GM12878 (cell line): ENCODE data around the gene ZCCHC24. TPM values are rescaled to one million over a fixed set of nuclear protein-coding genes. Genes with fewer than 3 reads are reported as not detected.

ENCODE experiments used
- ATAC-seq: fragments of 200-7000 bp; cut with Tn5 transposase; 3 replicates; pipeline ENCODE4 v1.9.1; 2020; ENCODE audit warnings: mild to moderate bottlenecking, moderate library complexity
- BruUV-seq: library from RNA; stranded (reverse); fragments of 400-500 nt; replicated peaks from 2 replicates; lab custom pipeline; 2021; lab: Mats Ljungman, UMichigan
- CTCF ChIA-PET: fragments of 300-600 bp; sonication (Branson Sonifier 250); formaldehyde crosslinking; extraction: SDS; loops from one replicate; lab custom pipeline; 2021; ENCODE audit warnings: inconsistent platforms; lab: Yijun Ruan, JAX
- POLR2A ChIA-PET: fragments of 350-600 bp; formaldehyde crosslinking; extraction: SDS; loops from one replicate; lab custom pipeline; 2021; ENCODE audit warnings: inconsistent platforms; lab: Charles Lee
- RAD21 ChIA-PET: fragments of 300-600 bp; sonication (Branson Sonifier 250); formaldehyde crosslinking; loops from one replicate; lab custom pipeline; 2023; ENCODE audit warnings: antibody characterized with exemption; ENCODE audit not compliant: unreplicated experiment; lab: Charles Lee
- SMC1A ChIA-PET: fragments of 300-600 bp; sonication (Branson Sonifier 250); formaldehyde crosslinking; loops from one replicate; lab custom pipeline; 2023; ENCODE audit not compliant: unreplicated experiment, uncharacterized antibody; lab: Charles Lee
- DNase-seq: peaks from one replicate; pipeline ENCODE4 v3.0.0-alpha.2; 2011; ENCODE audit warnings: low read depth, low spot score
- FAIRE-seq: peaks from 3 replicates; lab custom pipeline; 2011; peaks lifted over from hg19 to GRCh38; lab: Jason Lieb, UNC
- H2AFZ ChIP-seq: 2 replicates; pipeline ENCODE4 v1.6.0; 2011; ENCODE audit warnings: low read depth, low read length, control low read depth; ENCODE audit not compliant: control insufficient read depth
- H3K27ac ChIP-seq: 2 replicates; pipeline ENCODE4 v1.5.1; 2011; ENCODE audit warnings: control low read depth; ENCODE audit not compliant: control insufficient read depth, insufficient read depth
- H3K27me3 ChIP-seq, 2 experiments: replicated peaks in 1 of 2; 2 replicates each; pipeline versions ENCODE4 v1.6.0 to v1.6.1; 2011; ENCODE audit warnings: low read length in 1 of 2; ENCODE audit not compliant: control insufficient read depth in 2 of 2, insufficient read depth in 2 of 2
- H3K36me3 ChIP-seq, 2 experiments: 2 replicates each; pipeline ENCODE4 v1.5.1; 2011; ENCODE audit warnings: low read length in 1 of 2; ENCODE audit not compliant: control insufficient read depth in 2 of 2, insufficient read depth in 2 of 2
- H3K4me1 ChIP-seq: 2 replicates; pipeline ENCODE4 v1.6.1; 2011; ENCODE audit warnings: mild to moderate bottlenecking, low read length, moderate library complexity, mixed read lengths; ENCODE audit not compliant: control insufficient read depth, insufficient read depth
- H3K4me2 ChIP-seq: 2 replicates; pipeline ENCODE4 v1.6.0; 2011; ENCODE audit warnings: control low read depth; ENCODE audit not compliant: control insufficient read depth, insufficient read depth
- H3K4me3 ChIP-seq: fragments of 200-600 bp; sonication (generic); 2 replicates; pipeline ENCODE4 v1.5.1; 2016
- H3K79me2 ChIP-seq: 2 replicates; pipeline ENCODE4 v1.6.0; 2011; ENCODE audit warnings: low read length; ENCODE audit not compliant: control insufficient read depth, insufficient read depth
- H3K9ac ChIP-seq: 2 replicates; pipeline ENCODE4 v1.8.0; 2011; ENCODE audit warnings: low read length, control low read depth, mixed read lengths; ENCODE audit not compliant: control insufficient read depth, insufficient read depth
- H3K9me3 ChIP-seq: replicated peaks from 3 replicates; pipeline ENCODE4 v1.5.1; 2011; ENCODE audit warnings: mild to moderate bottlenecking, low read length; ENCODE audit not compliant: control insufficient read depth, insufficient read depth
- H4K20me1 ChIP-seq: 2 replicates; pipeline ENCODE4 v1.6.0; 2011; ENCODE audit not compliant: control insufficient read depth, insufficient read depth
- ATF3 ChIP-seq: IDR thresholded peaks from 2 replicates; pipeline ENCODE4 v1.6.1; 2011; ENCODE audit warnings: low read depth, mild to moderate bottlenecking, low read length, moderate library complexity, borderline replicate concordance; ENCODE audit errors: extremely low read depth
- BCL11A ChIP-seq: IDR thresholded peaks from 2 replicates; pipeline ENCODE4 v1.6.1; 2011; ENCODE audit warnings: low read depth, low read length
- CBX5 ChIP-seq: sonication (generic); IDR thresholded peaks from 2 replicates; pipeline ENCODE4 v1.6.1; 2016; ENCODE audit warnings: low read depth, moderate library complexity, mild to moderate bottlenecking, inconsistent platforms
- CEBPB ChIP-seq, 2 experiments: fragments of 150-350 bp in 1 of 2; IDR thresholded peaks; 2 replicates each; pipeline ENCODE4 v1.6.1; 2012 to 2014; ENCODE audit warnings: low read depth in 2 of 2, low read length in 2 of 2, borderline replicate concordance in 1 of 2, inconsistent platforms in 1 of 2
- DPF2 ChIP-seq: fragments of 450-650 bp; IDR thresholded peaks from 2 replicates; pipeline ENCODE4 v1.6.1; 2017; ENCODE audit warnings: mild to moderate bottlenecking
- EED ChIP-seq: sonication (generic); IDR thresholded peaks from 2 replicates; pipeline ENCODE4 v1.6.1; 2016; ENCODE audit warnings: antibody characterized with exemption, low read depth
- FOXM1 ChIP-seq: IDR thresholded peaks from 2 replicates; pipeline ENCODE4 v1.6.1; 2012; ENCODE audit warnings: low read depth, mild to moderate bottlenecking, inconsistent platforms, low read length, moderate library complexity
- JUND ChIP-seq: IDR thresholded peaks from 2 replicates; pipeline ENCODE4 v1.6.1; 2012; ENCODE audit warnings: low read depth, mild to moderate bottlenecking, low read length, improper control_type of control experiment, moderate library complexity
- MTA3 ChIP-seq: IDR thresholded peaks from 2 replicates; pipeline ENCODE4 v1.6.1; 2012; ENCODE audit warnings: low read length, inconsistent platforms, borderline replicate concordance
- MYB ChIP-seq: fragments of 150-350 bp; IDR thresholded peaks from 2 replicates; pipeline ENCODE4 v1.6.1; 2014; ENCODE audit warnings: mild to moderate bottlenecking, low read depth, low read length, borderline replicate concordance
- NR2C1 ChIP-seq: fragments of 450-650 bp; IDR thresholded peaks from 2 replicates; pipeline ENCODE4 v1.6.1; 2017; ENCODE audit warnings: antibody characterized with exemption, mild to moderate bottlenecking, moderate library complexity
- PML ChIP-seq: IDR thresholded peaks from 2 replicates; pipeline ENCODE4 v1.6.1; 2012; ENCODE audit warnings: low read length, inconsistent platforms
- SMC3 ChIP-seq: IDR thresholded peaks from 2 replicates; pipeline ENCODE4 v1.6.1; 2011; ENCODE audit warnings: low read length, improper control_type of control experiment, borderline replicate concordance
- SUPT20H ChIP-seq: IDR thresholded peaks from 2 replicates; pipeline ENCODE4 v1.6.1; 2011; ENCODE audit warnings: low read depth, mild to moderate bottlenecking, low read length, moderate library complexity, borderline replicate concordance; ENCODE audit not compliant: control insufficient read depth
- TAF1 ChIP-seq: IDR thresholded peaks from 2 replicates; pipeline ENCODE4 v1.6.1; 2011; ENCODE audit warnings: mild to moderate bottlenecking, low read depth, low read length, borderline replicate concordance
- ZNF274 ChIP-seq: IDR thresholded peaks from one replicate; pipeline ENCODE4 v1.8.0; 2011; ENCODE audit not compliant: insufficient read length, insufficient read depth
- WGBS: methylation state at CpG from one replicate; pipeline ENCODE4 v1.1.6; 2016; ENCODE audit warnings: low lambda C conversion rate; ENCODE audit not compliant: insufficient replicate concordance, insufficient coverage; ENCODE audit errors: missing lambda C conversion rate; 5-methylcytosine and 5-hydroxymethylcytosine counted together
- in situ Hi-C: fragments of 300-500 bp; cut with MboI; formaldehyde crosslinking; loops from 9 replicates; pipeline ENCODE4 v1.14.3; 2018; ENCODE audit warnings: mixed read lengths
- intact Hi-C: fragments of 100-400 bp; cut with micrococcal nuclease; formaldehyde crosslinking; loops from one replicate; pipeline ENCODE4 v1.14.2; 2022; ENCODE audit not compliant: unreplicated experiment
- polyA plus RNA-seq, 11 experiments: library from polyadenylated mRNA; depleted of rRNA in 4 of 11; unstranded in 6 of 11; stranded (reverse) in 5 of 11; fragments of >200 nt; fragmentation: Nextera tagmentation in 4 of 11; fragmentation: Illumina TruSeq in 1 of 11; extraction: Ambion mirVana in 4 of 11; extraction: Trizol in 1 of 11; gene quantifications; 1 replicate in 1 of 11; 2 replicates in 10 of 11; pipeline versions ENCODE4 v1.2.1 to v1.2.3, GENCODE V29; 2011 to 2016; ENCODE audit warnings: inconsistent platforms in 2 of 11, missing spikeins in 2 of 11, low read depth in 1 of 11
- total RNA-seq, 4 experiments: library from RNA; depleted of rRNA in 3 of 4; stranded (reverse); fragments of >200 nt in 3 of 4; fragmentation: Illumina TruSeq in 1 of 4; extraction: Trizol in 1 of 4; gene quantifications; 2 replicates each; pipeline versions ENCODE4 v1.2.1 to v1.2.3, GENCODE V29; 2013 to 2021
- TF ChIP-seq, protein P1 (sequence below): IDR thresholded peaks from 2 replicates; pipeline ENCODE4 v1.6.1; 2012; ENCODE audit warnings: low read depth, low read length, improper control_type of control experiment

Gene ZCCHC24
- total and polyA plus RNA-seq, 10 of the 15 experiments (the other 5 are each of a cell fraction or from before 2014, with no cell fraction given) = 0.02 to 0.62 (median 0.04) TPM; not detected in 4

DNA sequence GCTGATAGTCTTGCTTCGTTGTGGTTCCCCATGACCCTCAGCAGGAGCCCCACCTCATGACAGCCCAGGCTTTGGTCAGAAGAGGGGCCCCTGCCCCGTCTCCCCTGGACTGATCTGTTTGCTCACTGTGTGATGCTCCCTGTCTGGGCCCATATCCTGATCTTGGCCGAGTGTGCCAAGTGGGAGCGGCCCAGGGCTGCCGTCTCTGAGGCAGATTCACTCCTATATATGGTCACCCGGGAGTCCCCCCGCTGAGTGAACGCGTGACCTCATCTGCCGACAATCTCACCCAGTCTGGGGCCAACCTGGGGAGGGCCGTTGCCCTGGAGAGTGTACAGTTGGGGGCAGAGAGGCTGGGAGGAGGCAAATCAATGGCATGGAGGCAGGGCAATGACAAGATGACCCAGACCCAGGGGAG, 63.6 kb downstream of the ZCCHC24 start:
- ChIA-PET CTCF (no interaction called here), POLR2A (no interaction called here), RAD21 (no interaction called here), SMC1A (no interaction called here)
- Histone ChIP-seq H3K27ac (no peak overlapping the region), H3K9me3 (no peaks in the 10 kb centered on the region; the same call in 2 of the 3 replicates), H3K79me2 (no peaks in the 10 kb centered on the region), H3K4me3 (no peak overlapping the region), H3K4me1 (no peaks in the 10 kb centered on the region), H2AFZ (no peak overlapping the region), H3K27me3 (peaks cover 0 to 2% of the 10 kb centered on the region in 2 experiments; a peak in 2 of 4 replicates), H3K9ac (no peak overlapping the region), H3K36me3 (no peaks in the 10 kb centered on the region), H4K20me1 (no peaks in the 10 kb centered on the region), H3K4me2 (no peak overlapping the region)
- intact Hi-C loops (no loop called here), in situ Hi-C loops (no loop called here)
- TF ChIP-seq JUND (no peak), NR2C1 (no peak), EED (no peak), CBX5 (no peak)
- no peak; the same call in 2 of the 3 replicates for ATAC-seq
- 56% methylated on average over 11 of the region's 11 CpGs for WGBS
- BruUV-seq = no TSS peak
- FAIRE-seq = no peak
- DNase-seq = no peak

- ChIA-PET POLR2A (no interaction called here), RAD21 (no interaction called here), CTCF (no interaction called here), SMC1A (no interaction called here)
- intact Hi-C loops = no loop called here
- H3K4me1 ChIP-seq = no peaks in the 10 kb centered on the region
- BruUV-seq = no TSS peak
- no peak overlapping the region for H3K9ac ChIP-seq
- H3K9me3 ChIP-seq = no peaks in the 10 kb centered on the region; the same call in 2 of the 3 replicates
- no peaks in the 10 kb centered on the region for H4K20me1 ChIP-seq
- 32% methylated on average over 9 of the region's 9 CpGs for WGBS
- DNase-seq = no peak
- H3K4me2 ChIP-seq = no peak overlapping the region
- no peak for ATAC-seq
- peaks cover 0 to 2% of the 10 kb centered on the region in 2 experiments; a peak in 2 of 4 replicates for H3K27me3 ChIP-seq
- H3K36me3 ChIP-seq = no peaks in the 10 kb centered on the region
- no peak overlapping the region for H2AFZ ChIP-seq
- no peak for FAIRE-seq
- in situ Hi-C loops = no loop called here
- H3K79me2 ChIP-seq = no peaks in the 10 kb centered on the region
- H3K27ac ChIP-seq = no peak overlapping the region
- no peak overlapping the region for H3K4me3 ChIP-seq
- TF ChIP-seq MYB = no peak
- no peak for TF ChIP-seq SMC3
- TF ChIP-seq SUPT20H = no peak
- TF ChIP-seq, protein P1, sequence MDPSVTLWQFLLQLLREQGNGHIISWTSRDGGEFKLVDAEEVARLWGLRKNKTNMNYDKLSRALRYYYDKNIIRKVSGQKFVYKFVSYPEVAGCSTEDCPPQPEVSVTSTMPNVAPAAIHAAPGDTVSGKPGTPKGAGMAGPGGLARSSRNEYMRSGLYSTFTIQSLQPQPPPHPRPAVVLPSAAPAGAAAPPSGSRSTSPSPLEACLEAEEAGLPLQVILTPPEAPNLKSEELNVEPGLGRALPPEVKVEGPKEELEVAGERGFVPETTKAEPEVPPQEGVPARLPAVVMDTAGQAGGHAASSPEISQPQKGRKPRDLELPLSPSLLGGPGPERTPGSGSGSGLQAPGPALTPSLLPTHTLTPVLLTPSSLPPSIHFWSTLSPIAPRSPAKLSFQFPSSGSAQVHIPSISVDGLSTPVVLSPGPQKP = no peak
- TF ChIP-seq CBX5 = no peak
- TF ChIP-seq MTA3 = no peak
- TF ChIP-seq NR2C1 = no peak
- TF ChIP-seq TAF1 = no peak
- TF ChIP-seq CEBPB (IDR thresholded peaks at IDR 0.05; ENCODE audit: borderline replicate concordance in 1 of 2, low read depth in 2 of 2, low read length in 2 of 2) = no peak
- no peak for TF ChIP-seq BCL11A
- no peak for TF ChIP-seq ZNF274
- no peak for TF ChIP-seq FOXM1
- no peak for TF ChIP-seq DPF2
- TF ChIP-seq PML = no peak
- TF ChIP-seq ATF3 = no peak
These were observed 64.3 kb downstream of the ZCCHC24 start for GRCh38 chr10:79380946-79381721.
